HepG2 (cell line): Measurements from ENCODE around the gene PLCB2. TPM values are rescaled to one million over a fixed set of nuclear protein-coding genes. Genes with fewer than 3 reads are reported as not detected.

Experiments used
- CBX2 ChIP-seq, 2 experiments: fragments of 200-600 bp in 1 of 2; sonication (generic); formaldehyde crosslinking in 1 of 2; IDR thresholded peaks; 2 replicates each; pipeline versions ENCODE4 v1.7.0 to v1.8.1; 2018 to 2022; ENCODE audit warnings: low read depth in 2 of 2, low read length in 1 of 2, mild to moderate bottlenecking in 1 of 2, missing genetic modification reagents in 1 of 2
- CEBPB ChIP-seq: IDR thresholded peaks from 2 replicates; pipeline ENCODE4 v1.6.1; 2011; ENCODE audit warnings: low read depth, low read length, improper control_type of control experiment, borderline replicate concordance
- DPF2 ChIP-seq: sonication (generic); formaldehyde crosslinking; IDR thresholded peaks from 2 replicates; pipeline ENCODE4 v1.4.0; 2020; ENCODE audit warnings: mild to moderate bottlenecking, low read depth, missing genetic modification reagents, borderline replicate concordance
- GATAD2A ChIP-seq: IDR thresholded peaks from 2 replicates; pipeline ENCODE4 v1.6.1; 2016
- GTF3A ChIP-seq: sonication (generic); formaldehyde crosslinking; conservative IDR thresholded peaks from 2 replicates; pipeline ENCODE4 v1.4.0; 2020; ENCODE audit warnings: mild to moderate bottlenecking, missing genetic modification reagents
- HNF4A ChIP-seq: sonication (generic); formaldehyde crosslinking; IDR thresholded peaks from 2 replicates; pipeline ENCODE4 v1.4.0; 2020; ENCODE audit warnings: missing genetic modification reagents
- ISL2 ChIP-seq: sonication (generic); formaldehyde crosslinking; IDR thresholded peaks from 2 replicates; pipeline ENCODE4 v1.5.0; 2020; ENCODE audit warnings: missing genetic modification reagents
- NCOA1 ChIP-seq: sonication (generic); formaldehyde crosslinking; IDR thresholded peaks from 2 replicates; pipeline ENCODE4 v1.9.0; 2021; ENCODE audit warnings: missing genetic modification reagents
- NFKB2 ChIP-seq: sonication (generic); formaldehyde crosslinking; IDR thresholded peaks from 2 replicates; pipeline ENCODE4 v1.4.0; 2020; ENCODE audit warnings: missing genetic modification reagents, borderline replicate concordance
- NFYC ChIP-seq: IDR thresholded peaks from 2 replicates; pipeline ENCODE4 v1.6.1; 2016; ENCODE audit warnings: missing genetic modification reagents, missing compliant biosample characterization
- REPIN1 ChIP-seq: sonication (generic); formaldehyde crosslinking; IDR thresholded peaks from 2 replicates; pipeline ENCODE4 v1.8.0; 2022; ENCODE audit warnings: missing genetic modification reagents, low read depth, mild to moderate bottlenecking, borderline replicate concordance
- SNAPC2 ChIP-seq: sonication (generic); formaldehyde crosslinking; IDR thresholded peaks from 2 replicates; pipeline ENCODE4 v1.8.1; 2022; ENCODE audit warnings: mild to moderate bottlenecking, missing genetic modification reagents
- SP2 ChIP-seq: sonication (generic); formaldehyde crosslinking; IDR thresholded peaks from 2 replicates; pipeline ENCODE4 v1.5.1; 2020; ENCODE audit warnings: mild to moderate bottlenecking, missing genetic modification reagents
- STAG1 ChIP-seq: sonication (generic); formaldehyde crosslinking; IDR thresholded peaks from 2 replicates; pipeline ENCODE4 v1.4.0; 2020; ENCODE audit warnings: missing genetic modification reagents
- XBP1 ChIP-seq: sonication (generic); formaldehyde crosslinking; IDR thresholded peaks from 2 replicates; pipeline ENCODE4 v1.5.0; 2020; ENCODE audit warnings: missing genetic modification reagents
- ZBTB20 ChIP-seq: sonication (generic); formaldehyde crosslinking; IDR thresholded peaks from 2 replicates; pipeline ENCODE4 v1.8.1; 2023; ENCODE audit warnings: missing genetic modification reagents, low read depth, mild to moderate bottlenecking, borderline replicate concordance
- ZKSCAN1 ChIP-seq: fragments of 150-350 bp; IDR thresholded peaks from 2 replicates; pipeline ENCODE4 v1.6.1; 2014; ENCODE audit warnings: low read length
- ZNF441 ChIP-seq: sonication (generic); formaldehyde crosslinking; IDR thresholded peaks from 2 replicates; pipeline ENCODE4 v1.7.0; 2021; ENCODE audit warnings: missing genetic modification reagents, borderline replicate concordance
- polyA plus RNA-seq, 8 experiments: library from polyadenylated mRNA; depleted of rRNA in 3 of 8; stranded (reverse) in 7 of 8; unstranded in 1 of 8; fragments of >200 nt; fragmentation: Illumina TruSeq in 4 of 8; extraction: Trizol in 4 of 8; gene quantifications; 2 replicates each; pipeline versions ENCODE4 v1.2.1 to v1.2.3, GENCODE V29; 2011 to 2016; ENCODE audit warnings: low read depth in 4 of 8, missing spikeins in 1 of 8, mixed read lengths in 1 of 8; ENCODE audit not compliant: insufficient read depth in 1 of 8
- total RNA-seq, 5 experiments: library from RNA; depleted of rRNA; stranded (reverse); fragments of >200 nt; fragmentation: Illumina TruSeq; extraction: Trizol; gene quantifications; 2 replicates each; pipeline ENCODE4 v1.2.3, GENCODE V29; 2016; ENCODE audit warnings: low read depth in 1 of 5
- TF ChIP-seq, protein P1 (sequence below), 2 experiments: fragments of 450-650 bp in 1 of 2; sonication (generic) in 1 of 2; formaldehyde crosslinking in 1 of 2; IDR thresholded peaks; 2 replicates each; pipeline versions ENCODE4 v1.6.1 to v1.8.0; 2016 to 2022; ENCODE audit warnings: antibody characterized with exemption in 1 of 2, mild to moderate bottlenecking in 1 of 2, missing genetic modification reagents in 1 of 2
- TF ChIP-seq, protein P2 (sequence below): sonication (generic); formaldehyde crosslinking; IDR thresholded peaks from 2 replicates; pipeline ENCODE4 v1.4.0; 2020; ENCODE audit warnings: mild to moderate bottlenecking, missing genetic modification reagents
- TF ChIP-seq, protein P3 (sequence below): sonication (generic); formaldehyde crosslinking; IDR thresholded peaks from 2 replicates; pipeline ENCODE4 v1.5.1; 2020; ENCODE audit warnings: mild to moderate bottlenecking, missing genetic modification reagents, moderate library complexity

Gene PLCB2
- total and polyA plus RNA-seq, 2 of the 13 experiments (the other 11 are each of a cell fraction or from before 2014, with no cell fraction given), result 0.11 TPM; not detected in 1

DNA sequence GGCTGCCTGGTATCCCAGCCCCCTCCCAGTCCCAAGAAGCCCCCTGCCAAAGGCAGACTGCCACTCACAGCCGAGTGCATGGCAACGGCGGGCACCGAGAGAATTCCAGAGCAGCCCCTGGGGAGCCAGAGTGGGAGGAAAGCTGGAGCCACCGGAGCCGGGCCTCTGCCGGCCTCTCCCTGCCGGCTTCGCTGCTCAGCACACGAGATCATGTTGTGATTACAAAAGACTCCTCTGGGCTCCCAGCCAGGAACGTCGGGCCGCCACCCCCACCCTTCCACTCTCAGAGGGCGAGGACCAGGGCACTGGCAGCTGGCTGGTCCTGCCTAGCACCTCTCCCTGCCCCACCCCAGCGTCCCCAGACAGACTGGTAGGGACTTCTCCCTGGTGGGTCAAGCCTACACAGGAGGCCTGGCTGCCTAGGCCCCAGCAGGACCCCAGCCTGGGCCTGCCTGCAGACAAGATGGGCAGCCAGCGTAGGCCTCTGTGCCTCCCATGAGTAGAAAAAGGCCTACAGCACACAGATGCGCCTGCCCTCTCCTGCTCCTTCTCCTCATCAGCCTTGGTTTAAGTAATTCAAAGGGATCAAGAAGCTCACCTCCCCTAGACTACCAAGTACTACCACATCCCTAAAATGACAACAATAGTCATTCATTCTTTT lies 33.1 kb upstream of the PLCB2 start, which contains the start of gene CCDC9B (continued):
- TF ChIP-seq, protein P1, sequence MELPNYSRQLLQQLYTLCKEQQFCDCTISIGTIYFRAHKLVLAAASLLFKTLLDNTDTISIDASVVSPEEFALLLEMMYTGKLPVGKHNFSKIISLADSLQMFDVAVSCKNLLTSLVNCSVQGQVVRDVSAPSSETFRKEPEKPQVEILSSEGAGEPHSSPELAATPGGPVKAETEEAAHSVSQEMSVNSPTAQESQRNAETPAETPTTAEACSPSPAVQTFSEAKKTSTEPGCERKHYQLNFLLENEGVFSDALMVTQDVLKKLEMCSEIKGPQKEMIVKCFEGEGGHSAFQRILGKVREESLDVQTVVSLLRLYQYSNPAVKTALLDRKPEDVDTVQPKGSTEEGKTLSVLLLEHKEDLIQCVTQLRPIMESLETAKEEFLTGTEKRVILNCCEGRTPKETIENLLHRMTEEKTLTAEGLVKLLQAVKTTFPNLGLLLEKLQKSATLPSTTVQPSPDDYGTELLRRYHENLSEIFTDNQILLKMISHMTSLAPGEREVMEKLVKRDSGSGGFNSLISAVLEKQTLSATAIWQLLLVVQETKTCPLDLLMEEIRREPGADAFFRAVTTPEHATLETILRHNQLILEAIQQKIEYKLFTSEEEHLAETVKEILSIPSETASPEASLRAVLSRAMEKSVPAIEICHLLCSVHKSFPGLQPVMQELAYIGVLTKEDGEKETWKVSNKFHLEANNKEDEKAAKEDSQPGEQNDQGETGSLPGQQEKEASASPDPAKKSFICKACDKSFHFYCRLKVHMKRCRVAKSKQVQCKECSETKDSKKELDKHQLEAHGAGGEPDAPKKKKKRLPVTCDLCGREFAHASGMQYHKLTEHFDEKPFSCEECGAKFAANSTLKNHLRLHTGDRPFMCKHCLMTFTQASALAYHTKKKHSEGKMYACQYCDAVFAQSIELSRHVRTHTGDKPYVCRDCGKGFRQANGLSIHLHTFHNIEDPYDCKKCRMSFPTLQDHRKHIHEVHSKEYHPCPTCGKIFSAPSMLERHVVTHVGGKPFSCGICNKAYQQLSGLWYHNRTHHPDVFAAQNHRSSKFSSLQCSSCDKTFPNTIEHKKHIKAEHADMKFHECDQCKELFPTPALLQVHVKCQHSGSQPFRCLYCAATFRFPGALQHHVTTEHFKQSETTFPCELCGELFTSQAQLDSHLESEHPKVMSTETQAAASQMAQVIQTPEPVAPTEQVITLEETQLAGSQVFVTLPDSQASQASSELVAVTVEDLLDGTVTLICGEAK (IDR thresholded peaks at IDR 0.05), result no peak
- TF ChIP-seq, protein P1 (CRISPR knock-in tag; IDR thresholded peaks at IDR 0.05), result no peak
- no peak for TF ChIP-seq NCOA1
- peak; percentile 62 for TF ChIP-seq GATAD2A
- peak; percentile 61; the same call in 1 of the 2 replicates for TF ChIP-seq CEBPB
- TF ChIP-seq GTF3A, result no peak
- TF ChIP-seq ZBTB20 (CRISPR knock-in tag), result no peak
- no peak for TF ChIP-seq ZKSCAN1
- no peak for TF ChIP-seq NFYC (CRISPR knock-in tag)
- no peak for TF ChIP-seq ZNF441 (CRISPR knock-in tag)
- TF ChIP-seq XBP1, result no peak
- no peak for TF ChIP-seq DPF2 (CRISPR knock-in tag)
- TF ChIP-seq ISL2 (CRISPR knock-in tag), result 0 out of 2 replicates have a peak, but pooled peaks have one; percentile 18
- TF ChIP-seq SP2 (CRISPR knock-in tag), result no peak
- no peak for TF ChIP-seq SNAPC2
- TF ChIP-seq, protein P2, sequence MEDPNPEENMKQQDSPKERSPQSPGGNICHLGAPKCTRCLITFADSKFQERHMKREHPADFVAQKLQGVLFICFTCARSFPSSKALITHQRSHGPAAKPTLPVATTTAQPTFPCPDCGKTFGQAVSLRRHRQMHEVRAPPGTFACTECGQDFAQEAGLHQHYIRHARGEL (CRISPR knock-in tag), result no peak
- no peak for TF ChIP-seq REPIN1
- no peak for TF ChIP-seq NFKB2 (CRISPR knock-in tag)
- no peak for TF ChIP-seq STAG1 (CRISPR knock-in tag)
- no peak for TF ChIP-seq HNF4A (CRISPR knock-in tag)
- TF ChIP-seq, protein P3, sequence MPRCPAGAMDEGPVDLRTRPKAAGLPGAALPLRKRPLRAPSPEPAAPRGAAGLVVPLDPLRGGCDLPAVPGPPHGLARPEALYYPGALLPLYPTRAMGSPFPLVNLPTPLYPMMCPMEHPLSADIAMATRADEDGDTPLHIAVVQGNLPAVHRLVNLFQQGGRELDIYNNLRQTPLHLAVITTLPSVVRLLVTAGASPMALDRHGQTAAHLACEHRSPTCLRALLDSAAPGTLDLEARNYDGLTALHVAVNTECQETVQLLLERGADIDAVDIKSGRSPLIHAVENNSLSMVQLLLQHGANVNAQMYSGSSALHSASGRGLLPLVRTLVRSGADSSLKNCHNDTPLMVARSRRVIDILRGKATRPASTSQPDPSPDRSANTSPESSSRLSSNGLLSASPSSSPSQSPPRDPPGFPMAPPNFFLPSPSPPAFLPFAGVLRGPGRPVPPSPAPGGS (CRISPR knock-in tag), result no peak
- TF ChIP-seq CBX2 (IDR thresholded peaks at IDR 0.05; ENCODE audit: low read depth, low read length), result no peak
- TF ChIP-seq CBX2 (CRISPR knock-in tag; IDR thresholded peaks at IDR 0.05; ENCODE audit: low read depth), result no peak
